Body of pancreas (tissue), 4 donors: ENCODE results near the gene RRAGD. TPM values are rescaled to one million over a fixed set of nuclear protein-coding genes. Genes with fewer than 3 reads are reported as not detected.

Source experiments
- ATAC-seq: fragments of 150-250 bp; one replicate; pipeline ENCODE4 v1.9.1; 2016
- DNase-seq, 4 donors: peaks; one replicate each; pipeline ENCODE4 v3.0.0-alpha.2; 2019
- H3K27ac ChIP-seq, 4 donors: fragments of 200-600 bp; sonication (generic); 1 replicate in 3 of 4; 2 replicates in 1 of 4; pipeline versions ENCODE4 v1.5.1 to v1.6.1; 2016 to 2019; ENCODE audit warnings: mild to moderate bottlenecking in 1 of 4, mixed read lengths in 1 of 4, moderate library complexity in 1 of 4
- H3K27me3 ChIP-seq, 2 donors: fragments of 200-600 bp; sonication (generic); one replicate each; pipeline ENCODE4 v1.6.0; 2016; ENCODE audit warnings: mild to moderate bottlenecking in 1 of 2
- H3K36me3 ChIP-seq, 2 donors: fragments of 200-600 bp; sonication (generic); replicated peaks in 1 of 2; 2 replicates each; pipeline ENCODE4 v1.5.1; 2016; ENCODE audit warnings: low read depth in 2 of 2; ENCODE audit not compliant: insufficient read depth in 1 of 2
- H3K4me1 ChIP-seq: fragments of 200-600 bp; sonication (generic); one replicate; pipeline ENCODE4 v1.6.0; 2016
- H3K4me3 ChIP-seq, 2 donors: fragments of 200-600 bp; sonication (generic); 1 replicate in 1 of 2; 2 replicates in 1 of 2; pipeline ENCODE4 v1.5.1; 2016 to 2019
- H3K9me3 ChIP-seq, 3 donors: fragments of 200-600 bp; sonication (generic); 1 replicate in 2 of 3; 2 replicates in 1 of 3; pipeline ENCODE4 v1.5.1; 2016
- POLR2A ChIP-seq, 3 donors: fragments of 450-650 bp; IDR thresholded peaks; one replicate each; pipeline ENCODE4 v1.6.1; 2016; ENCODE audit warnings: antibody characterized with exemption in 3 of 3, mild to moderate bottlenecking in 2 of 3
- WGBS, 2 donors: methylation state at CpG; one replicate each; pipeline ENCODE4 v1.1.5; 2017; 5-methylcytosine and 5-hydroxymethylcytosine counted together
- intact Hi-C: fragments of 100-400 bp; cut with DNase I; formaldehyde crosslinking; loops from one replicate; pipeline ENCODE4 v1.15.1; 2023
- total RNA-seq, 2 donors: library from RNA; depleted of rRNA; stranded (reverse); fragments of >200 nt; gene quantifications; one replicate each; pipeline ENCODE4 v1.1.0, GENCODE V29; 2016
- TF ChIP-seq, protein P1 (sequence below), 7 experiments: fragments of 450-650 bp in 4 of 7; fragments of 200-600 bp in 3 of 7; sonication (generic) in 3 of 7; IDR thresholded peaks; one replicate each; pipeline ENCODE4 v1.5.1; 2016 to 2019; ENCODE audit warnings: antibody characterized with exemption in 7 of 7

The RRAGD gene
- total RNA-seq, 2 donors from 2014 or later: 9.2 to 9.3 TPM

DNA sequence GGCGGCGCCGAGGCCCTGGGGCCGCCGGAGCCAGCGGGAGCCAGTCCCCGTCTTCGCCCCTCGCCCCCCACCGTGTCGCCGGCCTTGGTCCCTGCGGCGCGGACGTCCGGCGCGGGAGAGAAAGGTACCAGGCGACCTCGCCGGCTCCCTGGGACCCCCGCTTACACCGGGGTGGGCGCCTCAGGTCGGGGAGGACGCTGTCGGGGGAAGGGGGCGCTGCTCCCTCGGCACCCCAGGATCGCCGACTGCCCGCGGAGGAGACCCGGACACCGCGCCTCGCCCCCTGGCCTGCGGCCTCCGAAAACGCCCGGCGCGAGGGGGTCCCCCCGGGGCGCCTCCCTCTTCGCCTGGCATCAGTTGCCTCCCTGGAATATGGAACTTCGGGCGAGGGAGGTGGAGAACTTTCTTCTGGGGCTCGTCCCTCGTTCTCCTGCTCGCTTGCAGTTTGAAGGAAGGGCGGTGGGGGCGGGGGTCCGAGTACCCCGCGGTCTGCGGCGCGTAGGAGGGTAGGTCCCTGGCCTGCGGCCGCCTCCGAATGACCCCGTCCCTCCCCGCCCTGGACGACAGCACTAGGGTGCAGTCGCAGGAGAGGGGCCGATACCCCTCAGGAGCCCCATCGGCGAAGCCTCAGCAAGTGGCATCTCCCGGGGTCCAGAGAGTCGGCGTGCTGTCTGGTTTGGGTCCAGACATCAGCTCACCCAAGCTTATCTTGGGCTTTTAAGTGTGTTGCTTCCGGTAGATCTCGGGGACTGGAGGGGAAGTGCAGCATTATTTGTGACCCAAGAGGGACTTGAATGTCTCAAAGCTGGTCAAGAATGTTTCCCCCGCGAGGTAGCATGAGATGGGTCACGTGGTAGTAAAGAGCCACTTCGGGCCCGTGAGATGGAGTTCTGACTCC, 21.4 kb upstream of the RRAGD start:
- H3K9me3 ChIP-seq: no peaks in the 10 kb centered on the region
- peak; percentile 27 to 52 (median 33) for DNase-seq
- H3K4me1 ChIP-seq: peaks cover 30% of the 10 kb centered on the region
- 1% methylated on average over 10 to 71 of the region's 80 CpGs for WGBS, 2 donors
- peak; percentile 15 for ATAC-seq
- no peaks in the 10 kb centered on the region for H3K36me3 ChIP-seq
- intact Hi-C loops: no loop called here
- H3K27ac ChIP-seq: peak overlapping the region in 3 of 4 donors; percentile 38 to 65 (median 54)
- TF ChIP-seq POLR2A (IDR thresholded peaks at IDR 0.05): peak in 1 of 3 donors; percentile 16
- TF ChIP-seq, protein P1, sequence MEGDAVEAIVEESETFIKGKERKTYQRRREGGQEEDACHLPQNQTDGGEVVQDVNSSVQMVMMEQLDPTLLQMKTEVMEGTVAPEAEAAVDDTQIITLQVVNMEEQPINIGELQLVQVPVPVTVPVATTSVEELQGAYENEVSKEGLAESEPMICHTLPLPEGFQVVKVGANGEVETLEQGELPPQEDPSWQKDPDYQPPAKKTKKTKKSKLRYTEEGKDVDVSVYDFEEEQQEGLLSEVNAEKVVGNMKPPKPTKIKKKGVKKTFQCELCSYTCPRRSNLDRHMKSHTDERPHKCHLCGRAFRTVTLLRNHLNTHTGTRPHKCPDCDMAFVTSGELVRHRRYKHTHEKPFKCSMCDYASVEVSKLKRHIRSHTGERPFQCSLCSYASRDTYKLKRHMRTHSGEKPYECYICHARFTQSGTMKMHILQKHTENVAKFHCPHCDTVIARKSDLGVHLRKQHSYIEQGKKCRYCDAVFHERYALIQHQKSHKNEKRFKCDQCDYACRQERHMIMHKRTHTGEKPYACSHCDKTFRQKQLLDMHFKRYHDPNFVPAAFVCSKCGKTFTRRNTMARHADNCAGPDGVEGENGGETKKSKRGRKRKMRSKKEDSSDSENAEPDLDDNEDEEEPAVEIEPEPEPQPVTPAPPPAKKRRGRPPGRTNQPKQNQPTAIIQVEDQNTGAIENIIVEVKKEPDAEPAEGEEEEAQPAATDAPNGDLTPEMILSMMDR (IDR thresholded peaks at IDR 0.05): no peak
- no peaks in the 10 kb centered on the region for H3K27me3 ChIP-seq
- peak overlapping the region; percentile 75 to 83 for H3K4me3 ChIP-seq

DNA sequence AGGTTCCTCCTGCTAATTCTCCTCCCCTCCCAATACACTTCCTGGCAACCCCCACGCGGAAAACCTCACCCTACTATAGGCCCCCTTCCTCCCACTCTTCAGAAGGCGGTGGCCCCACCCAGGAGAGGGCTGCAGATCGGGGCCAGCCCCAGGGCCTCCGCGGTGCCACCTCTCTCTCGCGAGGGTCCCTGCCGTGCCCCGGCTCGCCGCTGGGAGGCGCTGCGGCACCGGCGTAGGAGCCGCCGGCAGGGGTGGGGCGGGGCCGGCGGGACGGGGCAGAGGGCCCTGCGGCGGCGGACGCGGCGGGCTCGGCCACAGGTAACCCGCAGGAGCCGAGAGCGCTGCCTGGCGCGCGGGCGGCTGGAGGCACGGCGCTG, 20.8 kb upstream of the RRAGD start, which contains the start of gene ANKRD6:
Gene ANKRD6 (plus strand): TSS at position 278 of the 377 bp plus-strand sequence. CDS start 133,825 bp downstream, outside the sequence.
- H3K4me3 ChIP-seq: peak within 1 kb of the TSS; percentile 75 to 83
- no peaks in the 10 kb centered on the region for H3K9me3 ChIP-seq
- intact Hi-C loops: no loop called here
- no peaks in the 10 kb centered on the region for H3K36me3 ChIP-seq
- peaks cover 26% of the 10 kb centered on the region for H3K4me1 ChIP-seq
- 0% methylated on average over 2 to 37 of the region's 38 CpGs for WGBS, 2 donors
- H3K27me3 ChIP-seq: no peaks in the 10 kb centered on the region
- ATAC-seq (peak; percentile 96), DNase-seq (peak; percentile 80 to 92 (median 86))
- TF ChIP-seq POLR2A (IDR thresholded peaks at IDR 0.05): no peak
- TF ChIP-seq, protein P1 (IDR thresholded peaks at IDR 0.05): peak; percentile 73 to 99 (median 97)
- H3K27ac ChIP-seq: peak within 1 kb of the TSS in 3 of 4 donors; percentile 38 to 65 (median 54)

DNA sequence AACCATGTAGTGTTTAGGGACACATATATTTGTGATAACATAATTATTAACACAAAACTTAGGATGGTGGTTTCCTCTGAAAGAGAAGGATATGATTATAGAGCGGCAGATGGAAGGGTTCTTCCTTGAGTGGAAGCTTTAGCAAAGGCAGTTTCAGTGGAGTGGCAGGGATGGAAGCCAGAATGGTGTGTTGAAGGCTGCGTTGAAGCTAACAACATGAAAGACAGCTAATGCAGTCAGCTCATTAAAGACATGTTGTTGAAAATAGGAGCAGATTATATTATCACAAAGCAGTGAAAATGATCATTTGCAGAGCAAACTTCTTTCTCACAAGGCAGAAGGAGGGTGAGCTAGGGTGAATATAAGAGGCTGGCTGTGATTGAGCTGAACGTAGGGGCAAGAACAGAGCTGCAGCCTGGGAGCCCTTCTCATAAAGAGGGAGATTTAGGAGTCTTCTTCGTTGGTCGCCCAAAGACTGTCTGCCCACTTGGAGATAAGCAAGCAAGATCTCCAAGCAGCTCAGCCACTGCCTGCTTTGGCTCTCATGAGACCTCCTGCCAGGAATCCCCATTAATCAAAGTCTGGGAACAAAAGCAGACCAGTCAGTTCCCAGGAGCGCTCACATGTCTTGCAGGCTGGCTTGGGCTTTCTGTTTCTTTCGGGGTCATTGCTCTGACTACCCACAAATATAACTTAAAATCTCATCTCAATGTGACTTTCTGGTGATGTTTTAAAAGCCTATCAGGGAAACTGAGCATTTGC, 18.3 kb upstream of the RRAGD start:
- Histone ChIP-seq H3K27ac (peak overlapping the region in 3 of 4 donors; percentile 36 to 58 (median 40)), H3K9me3 (no peaks in the 10 kb centered on the region), H3K36me3 (no peaks in the 10 kb centered on the region), H3K27me3 (no peaks in the 10 kb centered on the region), H3K4me1 (peaks cover 26% of the 10 kb centered on the region), H3K4me3 (no peak overlapping the region)
- DNase-seq: peak; percentile 14 to 53 (median 36)
- ATAC-seq: no peak
- intact Hi-C loops: no loop called here
- WGBS, 2 donors: 26 to 33% methylated on average over 7 of the region's 7 CpGs
- no peak for TF ChIP-seq POLR2A (IDR thresholded peaks at IDR 0.05)
- TF ChIP-seq, protein P1 (IDR thresholded peaks at IDR 0.05): no peak

DNA sequence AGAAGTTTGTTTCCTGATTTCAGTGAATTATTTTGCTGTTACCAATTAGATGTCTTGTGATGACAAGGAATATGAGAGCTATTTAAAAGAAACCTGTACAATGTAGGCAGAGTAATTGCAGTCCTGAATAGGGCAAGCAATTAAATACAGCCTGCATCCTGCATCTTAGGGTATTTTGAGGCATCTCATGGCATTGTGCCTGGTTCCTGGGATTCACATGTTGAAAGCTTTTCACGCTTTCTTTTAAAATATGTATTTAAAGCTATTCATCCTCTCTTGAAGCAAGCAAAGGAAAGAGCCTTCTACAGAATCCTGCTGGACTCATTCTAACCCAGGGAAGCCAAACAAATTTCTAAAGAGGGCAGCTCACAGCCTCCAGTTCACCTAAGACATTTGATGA, 4.7 kb upstream of the RRAGD start:
- no peaks in the 10 kb centered on the region for H3K27me3 ChIP-seq
- ATAC-seq (no peak), DNase-seq (no peak)
- H3K36me3 ChIP-seq: no peaks in the 10 kb centered on the region
- TF ChIP-seq POLR2A (IDR thresholded peaks at IDR 0.05): no peak
- TF ChIP-seq, protein P1 (IDR thresholded peaks at IDR 0.05): no peak
- 96 to 100% methylated on average over 1 of the region's 1 CpG for WGBS, 2 donors
- H3K4me1 ChIP-seq: peaks cover 9% of the 10 kb centered on the region
- no peak overlapping the region for H3K4me3 ChIP-seq
- H3K9me3 ChIP-seq: no peaks in the 10 kb centered on the region
- intact Hi-C loops: no loop called here
- no peak overlapping the region for H3K27ac ChIP-seq
